GM12801 (cell line): ENCODE results near the gene HOXA2.

Source experiments
- TF ChIP-seq, protein P1 (sequence below): IDR thresholded peaks from one replicate; pipeline ENCODE4 v1.5.1; 2011; ENCODE audit warnings: control low read depth; ENCODE audit not compliant: insufficient read length; ENCODE audit errors: extremely low read depth

HOXA2 gene

GRCh38 chr7:27147199-27148030 is 44.9 kb upstream of the HOXA2 start, which contains the start of gene HOXA6:
Gene HOXA6 (minus strand): TSS chr7:27147774. CDS start chr7:27147749, 25 bp downstream.
- TF ChIP-seq, protein P1, sequence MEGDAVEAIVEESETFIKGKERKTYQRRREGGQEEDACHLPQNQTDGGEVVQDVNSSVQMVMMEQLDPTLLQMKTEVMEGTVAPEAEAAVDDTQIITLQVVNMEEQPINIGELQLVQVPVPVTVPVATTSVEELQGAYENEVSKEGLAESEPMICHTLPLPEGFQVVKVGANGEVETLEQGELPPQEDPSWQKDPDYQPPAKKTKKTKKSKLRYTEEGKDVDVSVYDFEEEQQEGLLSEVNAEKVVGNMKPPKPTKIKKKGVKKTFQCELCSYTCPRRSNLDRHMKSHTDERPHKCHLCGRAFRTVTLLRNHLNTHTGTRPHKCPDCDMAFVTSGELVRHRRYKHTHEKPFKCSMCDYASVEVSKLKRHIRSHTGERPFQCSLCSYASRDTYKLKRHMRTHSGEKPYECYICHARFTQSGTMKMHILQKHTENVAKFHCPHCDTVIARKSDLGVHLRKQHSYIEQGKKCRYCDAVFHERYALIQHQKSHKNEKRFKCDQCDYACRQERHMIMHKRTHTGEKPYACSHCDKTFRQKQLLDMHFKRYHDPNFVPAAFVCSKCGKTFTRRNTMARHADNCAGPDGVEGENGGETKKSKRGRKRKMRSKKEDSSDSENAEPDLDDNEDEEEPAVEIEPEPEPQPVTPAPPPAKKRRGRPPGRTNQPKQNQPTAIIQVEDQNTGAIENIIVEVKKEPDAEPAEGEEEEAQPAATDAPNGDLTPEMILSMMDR = no peak

DNA sequence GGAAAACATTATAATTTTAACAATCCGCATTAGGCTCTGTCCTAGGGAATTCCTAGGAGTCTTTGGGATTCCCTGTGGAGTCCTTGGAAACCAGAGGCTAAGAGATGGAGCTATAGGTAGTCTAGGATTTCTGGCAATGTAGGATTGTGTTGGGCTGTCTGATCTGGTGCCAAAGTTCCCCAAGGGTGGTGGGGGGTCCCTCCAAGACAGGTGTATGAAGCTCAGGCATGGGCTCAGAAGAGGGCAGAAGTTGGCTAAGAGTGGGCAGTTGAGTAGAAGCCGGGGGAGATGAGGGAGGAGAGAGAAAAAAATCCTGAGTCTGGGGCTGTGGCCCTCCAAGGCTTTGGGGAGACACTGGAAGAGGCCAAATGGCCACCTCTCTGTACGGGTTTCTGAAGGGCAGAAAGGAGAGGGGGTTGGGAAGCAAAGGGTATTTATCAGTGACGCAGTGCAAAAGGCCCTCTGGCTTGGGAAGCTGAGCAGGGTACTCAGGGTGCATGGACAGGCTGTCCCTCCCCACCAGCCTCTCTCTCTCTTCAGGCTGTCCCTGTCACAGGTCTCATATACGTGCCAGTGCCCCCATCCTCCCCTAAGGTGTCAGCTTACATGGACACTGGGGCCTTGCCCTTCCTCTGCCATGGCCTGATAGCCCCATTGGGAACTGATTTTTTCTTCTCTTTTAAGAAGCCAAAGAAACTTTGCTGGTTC is 44.2 kb upstream of the HOXA2 start:
- TF ChIP-seq, protein P1 = no peak

- TF ChIP-seq, protein P1 = no peak
Observed at GRCh38 chr7:27145914-27146412, 43.5 kb upstream of the HOXA2 start.

GRCh38 chr7:27145165-27145913 is 42.9 kb upstream of the HOXA2 start:
- TF ChIP-seq, protein P1 = no peak

GRCh38 chr7:27144781-27145164 is 42.3 kb upstream of the HOXA2 start:
- TF ChIP-seq, protein P1 = no peak

- TF ChIP-seq, protein P1 = no peak
Observed at GRCh38 chr7:27143950-27144780, 41.7 kb upstream of the HOXA2 start.
